Measurements from ENCODE around the gene CD36.
"Not testable (repeated sequence)": the region's sequence is repeated elsewhere in the genome, so short reads cannot be mapped to it uniquely, and the experiment has no call there.

CD36 gene

GRCh38 chr7:80653244-80653643 lies 14.8 kb downstream of the CD36 start:
- Mint-ChIP-seq H3K4me1 (no peaks in the 10 kb centered on the region), H3K4me3 (no peak overlapping the region), H3K36me3 (no peaks in the 10 kb centered on the region), H3K27me3 (no peaks in the 10 kb centered on the region), H3K27ac (no peak overlapping the region), H3K9me3 (no peaks in the 10 kb centered on the region)
- CTCF ChIA-PET, result no interaction called here
- no peak for DNase-seq

GRCh38 chr7:80654887-80655340 lies 16.5 kb downstream of the CD36 start:
- H3K9me3 Mint-ChIP-seq, result no peaks in the 10 kb centered on the region
- no peaks in the 10 kb centered on the region for H3K4me1 Mint-ChIP-seq
- no peak overlapping the region for H3K27ac Mint-ChIP-seq

GRCh38 chr7:80656029-80656428 lies 17.6 kb downstream of the CD36 start:
- Mint-ChIP-seq H3K4me1 (no peaks in the 10 kb centered on the region), H3K27me3 (no peaks in the 10 kb centered on the region), H3K4me3 (no peak overlapping the region), H3K27ac (no peak overlapping the region), H3K36me3 (no peaks in the 10 kb centered on the region), H3K9me3 (no peaks in the 10 kb centered on the region)
- CTCF ChIA-PET, result no interaction called here
- no peak for DNase-seq

More at GRCh38 chr7:80654887-80655340, 16.5 kb downstream of the CD36 start:
- Mint-ChIP-seq H3K4me3 (no peak overlapping the region), H3K36me3 (no peaks in the 10 kb centered on the region), H3K27me3 (no peaks in the 10 kb centered on the region)
- CTCF ChIA-PET, result no interaction called here
- no peak for DNase-seq

- no peak overlapping the region for H3K27ac Mint-ChIP-seq
- CTCF ChIA-PET, result interaction anchor here (0.7 to 1.3 kb wide), 3 partner anchors 16 to 598 kb away, joined by 3 to 4 read pairs (median 4); no protein-coding TSS in a partner anchor
- no peaks in the 10 kb centered on the region for H3K27me3 Mint-ChIP-seq
- DNase-seq, result no peak
- H3K9me3 Mint-ChIP-seq, result no peaks in the 10 kb centered on the region
- H3K4me1 Mint-ChIP-seq, result no peaks in the 10 kb centered on the region
- H3K4me3 Mint-ChIP-seq, result no peak overlapping the region
- no peaks in the 10 kb centered on the region for H3K36me3 Mint-ChIP-seq
Measured at GRCh38 chr7:80659120-80660055, 20.9 kb downstream of the CD36 start.

GRCh38 chr7:80660939-80661338 lies 22.5 kb downstream of the CD36 start:
- no peaks in the 10 kb centered on the region for H3K36me3 Mint-ChIP-seq
- no peaks in the 10 kb centered on the region for H3K27me3 Mint-ChIP-seq
- no peak overlapping the region for H3K27ac Mint-ChIP-seq
- CTCF ChIA-PET, result no interaction called here
- no peaks in the 10 kb centered on the region for H3K9me3 Mint-ChIP-seq
- DNase-seq, result no peak
- no peaks in the 10 kb centered on the region for H3K4me1 Mint-ChIP-seq
- no peak overlapping the region for H3K4me3 Mint-ChIP-seq

- no peaks in the 10 kb centered on the region for H3K4me1 Mint-ChIP-seq
- DNase-seq, result no peak
- H3K27ac Mint-ChIP-seq, result no peak overlapping the region
- no peaks in the 10 kb centered on the region for H3K9me3 Mint-ChIP-seq
- CTCF ChIA-PET, result no interaction called here
- H3K27me3 Mint-ChIP-seq, result no peaks in the 10 kb centered on the region
- H3K36me3 Mint-ChIP-seq, result no peaks in the 10 kb centered on the region
- no peak overlapping the region for H3K4me3 Mint-ChIP-seq
Measured at GRCh38 chr7:80661729-80662128, 23.3 kb downstream of the CD36 start.

GRCh38 chr7:80662252-80662651 lies 23.8 kb downstream of the CD36 start:
- DNase-seq, result no peak
- H3K9me3 Mint-ChIP-seq, result no peaks in the 10 kb centered on the region
- no peak overlapping the region for H3K4me3 Mint-ChIP-seq
- H3K4me1 Mint-ChIP-seq, result no peaks in the 10 kb centered on the region
- CTCF ChIA-PET, result no interaction called here
- H3K27me3 Mint-ChIP-seq, result no peaks in the 10 kb centered on the region
- H3K27ac Mint-ChIP-seq, result no peak overlapping the region
- H3K36me3 Mint-ChIP-seq, result no peaks in the 10 kb centered on the region

GRCh38 chr7:80665526-80665925 lies 27.1 kb downstream of the CD36 start:
- no peaks in the 10 kb centered on the region for H3K9me3 Mint-ChIP-seq
- no peak overlapping the region for H3K27ac Mint-ChIP-seq
- CTCF ChIA-PET, result no interaction called here
- H3K36me3 Mint-ChIP-seq, result no peaks in the 10 kb centered on the region
- no peak for DNase-seq
- no peaks in the 10 kb centered on the region for H3K27me3 Mint-ChIP-seq
- H3K4me1 Mint-ChIP-seq, result no peaks in the 10 kb centered on the region
- H3K4me3 Mint-ChIP-seq, result no peak overlapping the region

GRCh38 chr7:80666376-80666775 lies 27.9 kb downstream of the CD36 start:
- H3K4me3 Mint-ChIP-seq, result no peak overlapping the region
- CTCF ChIA-PET, result no interaction called here
- no peak overlapping the region for H3K27ac Mint-ChIP-seq
- no peaks in the 10 kb centered on the region for H3K4me1 Mint-ChIP-seq
- no peaks in the 10 kb centered on the region for H3K27me3 Mint-ChIP-seq
- DNase-seq, result no peak
- no peaks in the 10 kb centered on the region for H3K36me3 Mint-ChIP-seq
- no peaks in the 10 kb centered on the region for H3K9me3 Mint-ChIP-seq

- H3K9me3 Mint-ChIP-seq, CTCF ChIA-PET, H3K36me3 Mint-ChIP-seq, DNase-seq, H3K27ac Mint-ChIP-seq, H3K27me3 Mint-ChIP-seq, H3K4me1 Mint-ChIP-seq, H3K4me3 Mint-ChIP-seq: not testable (repeated sequence)
Measured at GRCh38 chr7:80669367-80669766, 30.9 kb downstream of the CD36 start.

- Mint-ChIP-seq H3K27me3 (no peaks in the 10 kb centered on the region), H3K4me3 (no peak overlapping the region), H3K4me1 (no peaks in the 10 kb centered on the region), H3K27ac (no peak overlapping the region), H3K36me3 (no peaks in the 10 kb centered on the region), H3K9me3 (no peaks in the 10 kb centered on the region)
- DNase-seq, result no peak
- CTCF ChIA-PET, result no interaction called here
Measured at GRCh38 chr7:80671744-80672143, 33.3 kb downstream of the CD36 start.

- CTCF ChIA-PET, result interaction anchor here (1.2 kb wide), 1 partner anchor 16 kb away, joined by 3 read pairs; no protein-coding TSS in a partner anchor
- Mint-ChIP-seq H3K4me3 (no peak overlapping the region), H3K27me3 (no peaks in the 10 kb centered on the region), H3K4me1 (no peaks in the 10 kb centered on the region), H3K27ac (no peak overlapping the region), H3K9me3 (no peaks in the 10 kb centered on the region), H3K36me3 (no peaks in the 10 kb centered on the region)
- DNase-seq, result no peak
Measured at GRCh38 chr7:80675090-80675489, 36.6 kb downstream of the CD36 start.

- H3K9me3 Mint-ChIP-seq, result no peaks in the 10 kb centered on the region
- CTCF ChIA-PET, result no interaction called here
Measured at GRCh38 chr7:80676404-80676803, 38.0 kb downstream of the CD36 start.

GRCh38 chr7:80677629-80678028 lies 39.2 kb downstream of the CD36 start:
- DNase-seq, result no peak
- Mint-ChIP-seq H3K4me3 (no peak overlapping the region), H3K4me1 (no peaks in the 10 kb centered on the region), H3K27me3 (no peaks in the 10 kb centered on the region), H3K36me3 (no peaks in the 10 kb centered on the region), H3K27ac (no peak overlapping the region), H3K9me3 (no peaks in the 10 kb centered on the region)
- CTCF ChIA-PET, result no interaction called here

More at GRCh38 chr7:80676404-80676803, 38.0 kb downstream of the CD36 start:
- H3K27ac Mint-ChIP-seq, result no peak overlapping the region
- no peak for DNase-seq
- no peak overlapping the region for H3K4me3 Mint-ChIP-seq
- no peaks in the 10 kb centered on the region for H3K27me3 Mint-ChIP-seq
- H3K36me3 Mint-ChIP-seq, result no peaks in the 10 kb centered on the region
- no peaks in the 10 kb centered on the region for H3K4me1 Mint-ChIP-seq

GRCh38 chr7:80678707-80679106 lies 40.3 kb downstream of the CD36 start:
- Mint-ChIP-seq H3K36me3 (no peaks in the 10 kb centered on the region), H3K27me3 (no peaks in the 10 kb centered on the region), H3K4me1 (no peaks in the 10 kb centered on the region), H3K9me3 (no peaks in the 10 kb centered on the region), H3K4me3 (no peak overlapping the region), H3K27ac (no peak overlapping the region)
- no peak for DNase-seq
- CTCF ChIA-PET, result no interaction called here
